Measurements from ENCODE around the gene RNF224. TPM values are rescaled to one million over a fixed set of nuclear protein-coding genes. Genes with fewer than 3 reads are reported as not detected.
A peak's percentile ranks its signal among the peaks of the same experiment; 100 is the strongest.

Gene RNF224
- total and polyA plus RNA-seq, 2 of the 13 experiments (the other 11 are each of a cell fraction or from before 2014, with no cell fraction given), result 0.09 TPM; not detected in 1

GRCh38 chr9:137275203-137275587 lies 47.9 kb downstream of the RNF224 start (continued):
- TF ChIP-seq HES4 (CRISPR knock-in tag; IDR thresholded peaks at IDR 0.05; ENCODE audit: borderline replicate concordance), result no peak
- TF ChIP-seq ZBTB7A (CRISPR knock-in tag; IDR thresholded peaks at IDR 0.05), result no peak
- TF ChIP-seq TERF1 (CRISPR knock-in tag; IDR thresholded peaks at IDR 0.05), result no peak

GRCh38 chr9:137275588-137276472 lies 48.5 kb downstream of the RNF224 start:
- Histone ChIP-seq H3K27me3 (ENCODE audit: control insufficient read depth in 1 of 2, insufficient read depth in 2 of 2, low read length in 2 of 2) (no peaks in the 10 kb centered on the region; a peak in 1 of 5 replicates), H3K36me3 (replicated peaks in 1 of 2; ENCODE audit: control insufficient read depth in 1 of 2, insufficient read depth in 2 of 2, low read length in 2 of 2) (peaks cover 7 to 19% of the 10 kb centered on the region in 2 experiments; a peak in 4 of 5 replicates), H3K27ac (ENCODE audit: extremely low read length, insufficient read depth, low read length) (peak overlapping the region; percentile 90), H2AFZ (ENCODE audit: low read length) (no peak overlapping the region), H3K9me3 (ENCODE audit: low read length) (no peaks in the 10 kb centered on the region), H3K4me3 (replicated peaks in 1 of 3; ENCODE audit: insufficient read depth in 1 of 3, low read depth in 2 of 3, low read length in 3 of 3) (peak overlapping the region; percentile 58 to 88 (median 87); a peak in 5 of 6 replicates), H4K20me1 (ENCODE audit: insufficient read depth, low read length) (no peaks in the 10 kb centered on the region), H3K9ac (ENCODE audit: insufficient read depth, low read depth, low read length) (peak overlapping the region; percentile 82), H3K4me1 (ENCODE audit: insufficient read depth, low read length) (peaks cover 21% of the 10 kb centered on the region), H3K79me2 (ENCODE audit: insufficient read depth, low read length) (peaks cover 6% of the 10 kb centered on the region), H3K4me2 (ENCODE audit: low read depth, low read length) (peak overlapping the region; percentile 88)
- CTCF ChIA-PET (ENCODE audit: low intra/inter-chr PET ratio, low total read pairs), result no interaction called here
- in situ Hi-C loops (cut with HindIII; ENCODE audit: extremely low pct_ligation_motif_present, low pct_unique_long_range_greater_than_20kb) (no loop called here), intact Hi-C loops (cut with micrococcal nuclease; ENCODE audit: unreplicated experiment) (no loop called here)
- ATAC-seq (peak; percentile 22), DNase-seq (ENCODE audit: low spot score) (no peak), FAIRE-seq (no peak)
- POLR2A ChIA-PET, result interaction anchor here (0.7 to 2.8 kb wide), 12 partner anchors 8 to 189 kb away, joined by 3 to 78 read pairs (median 10); partner anchors contain the start of genes ENTPD8, MAN1B1, NELFB and STPG3
- no TSS peak for BruUV-seq (replicated peaks)
- 67% methylated on average over 21 of the region's 24 CpGs for WGBS (ENCODE audit: low lambda C conversion rate)
- TF ChIP-seq ZBTB7A (CRISPR knock-in tag; IDR thresholded peaks at IDR 0.05) (no peak), ZFP91 (CRISPR knock-in tag; IDR thresholded peaks at IDR 0.05; ENCODE audit: borderline replicate concordance) (no peak), CTCF (CRISPR knock-in tag; IDR thresholded peaks at IDR 0.05) (0 out of 2 replicates have a peak, but pooled peaks have one; percentile 21), AGO2 (optimal IDR thresholded peaks at IDR 0.05; ENCODE audit: low read depth, low read length) (peak; percentile 47), SALL2 (CRISPR knock-in tag; IDR thresholded peaks at IDR 0.05) (peak; percentile 1; the same call in 1 of the 2 replicates)
- TF ChIP-seq, protein P1, sequence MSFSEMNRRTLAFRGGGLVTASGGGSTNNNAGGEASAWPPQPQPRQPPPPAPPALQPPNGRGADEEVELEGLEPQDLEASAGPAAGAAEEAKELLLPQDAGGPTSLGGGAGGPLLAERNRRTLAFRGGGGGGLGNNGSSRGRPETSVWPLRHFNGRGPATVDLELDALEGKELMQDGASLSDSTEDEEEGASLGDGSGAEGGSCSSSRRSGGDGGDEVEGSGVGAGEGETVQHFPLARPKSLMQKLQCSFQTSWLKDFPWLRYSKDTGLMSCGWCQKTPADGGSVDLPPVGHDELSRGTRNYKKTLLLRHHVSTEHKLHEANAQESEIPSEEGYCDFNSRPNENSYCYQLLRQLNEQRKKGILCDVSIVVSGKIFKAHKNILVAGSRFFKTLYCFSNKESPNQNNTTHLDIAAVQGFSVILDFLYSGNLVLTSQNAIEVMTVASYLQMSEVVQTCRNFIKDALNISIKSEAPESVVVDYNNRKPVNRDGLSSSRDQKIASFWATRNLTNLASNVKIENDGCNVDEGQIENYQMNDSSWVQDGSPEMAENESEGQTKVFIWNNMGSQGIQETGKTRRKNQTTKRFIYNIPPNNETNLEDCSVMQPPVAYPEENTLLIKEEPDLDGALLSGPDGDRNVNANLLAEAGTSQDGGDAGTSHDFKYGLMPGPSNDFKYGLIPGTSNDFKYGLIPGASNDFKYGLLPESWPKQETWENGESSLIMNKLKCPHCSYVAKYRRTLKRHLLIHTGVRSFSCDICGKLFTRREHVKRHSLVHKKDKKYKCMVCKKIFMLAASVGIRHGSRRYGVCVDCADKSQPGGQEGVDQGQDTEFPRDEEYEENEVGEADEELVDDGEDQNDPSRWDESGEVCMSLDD (CRISPR knock-in tag; IDR thresholded peaks at IDR 0.05; ENCODE audit: borderline replicate concordance), result no peak; the same call in 1 of the 2 replicates
